HG02571 (cell line): ENCODE data around the gene ZBTB34.
"Not testable (repeated sequence)": the region's sequence is repeated elsewhere in the genome, so short reads cannot be mapped to it uniquely, and the experiment has no call there.

ENCODE experiments used
- ATAC-seq: cut with Tn5 transposase; IDR thresholded peaks from one replicate; pipeline ENCODE4 v1.9.1; 2021; ENCODE audit warnings: mild to moderate bottlenecking, moderate library complexity; ENCODE audit not compliant: unreplicated experiment

ZBTB34 gene, protein sequence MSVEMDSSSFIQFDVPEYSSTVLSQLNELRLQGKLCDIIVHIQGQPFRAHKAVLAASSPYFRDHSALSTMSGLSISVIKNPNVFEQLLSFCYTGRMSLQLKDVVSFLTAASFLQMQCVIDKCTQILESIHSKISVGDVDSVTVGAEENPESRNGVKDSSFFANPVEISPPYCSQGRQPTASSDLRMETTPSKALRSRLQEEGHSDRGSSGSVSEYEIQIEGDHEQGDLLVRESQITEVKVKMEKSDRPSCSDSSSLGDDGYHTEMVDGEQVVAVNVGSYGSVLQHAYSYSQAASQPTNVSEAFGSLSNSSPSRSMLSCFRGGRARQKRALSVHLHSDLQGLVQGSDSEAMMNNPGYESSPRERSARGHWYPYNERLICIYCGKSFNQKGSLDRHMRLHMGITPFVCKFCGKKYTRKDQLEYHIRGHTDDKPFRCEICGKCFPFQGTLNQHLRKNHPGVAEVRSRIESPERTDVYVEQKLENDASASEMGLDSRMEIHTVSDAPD

GRCh38 chr9:126860077-126860756 lies at the start of gene ZBTB34:
Gene ZBTB34 (plus strand): TSS chr9:126860639. CDS start chr9:126879400, 18,761 bp downstream.
- ATAC-seq = peak; percentile 51

- no peak for ATAC-seq
Observed at GRCh38 chr9:126813072-126813471, 47.4 kb upstream of the ZBTB34 start.

- ATAC-seq = no peak
Observed at GRCh38 chr9:126814091-126814490, 46.3 kb upstream of the ZBTB34 start.

GRCh38 chr9:126817615-126818014 lies 42.8 kb upstream of the ZBTB34 start:
- not testable (repeated sequence) for ATAC-seq

- ATAC-seq = no peak
Observed at GRCh38 chr9:126818482-126818881, 42.0 kb upstream of the ZBTB34 start.

GRCh38 chr9:126819482-126819881 lies 41.0 kb upstream of the ZBTB34 start:
- ATAC-seq = no peak

GRCh38 chr9:126822278-126822677 lies 38.2 kb upstream of the ZBTB34 start:
- ATAC-seq = no peak

DNA sequence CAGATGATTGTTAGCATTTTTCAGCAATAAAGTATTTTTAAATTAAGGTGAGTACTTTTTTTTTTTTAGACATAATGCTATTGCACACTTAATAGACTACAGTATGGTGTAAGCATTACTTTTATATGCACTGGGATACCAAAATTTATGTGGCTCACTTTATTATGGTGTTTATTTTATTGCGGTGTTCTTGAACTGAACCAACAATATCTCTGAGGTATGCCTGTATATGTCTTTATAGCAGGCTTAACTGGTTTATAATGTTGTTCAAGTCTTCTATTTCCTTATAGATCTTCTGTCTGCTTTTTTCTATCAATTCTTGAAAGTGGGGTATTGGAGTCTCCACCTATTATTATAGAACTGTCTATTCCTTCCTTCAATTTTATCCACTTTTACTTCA lies 37.6 kb upstream of the ZBTB34 start:
- ATAC-seq = no peak

- ATAC-seq = not testable (repeated sequence)
Observed at GRCh38 chr9:126824052-126824451, 36.4 kb upstream of the ZBTB34 start.

GRCh38 chr9:126827227-126827626 lies 33.2 kb upstream of the ZBTB34 start:
- no peak for ATAC-seq

GRCh38 chr9:126829035-126829434 lies 31.4 kb upstream of the ZBTB34 start:
- ATAC-seq = no peak

- no peak for ATAC-seq
Observed at GRCh38 chr9:126830827-126831226, 29.6 kb upstream of the ZBTB34 start.

- ATAC-seq = no peak
Observed at GRCh38 chr9:126832440-126832839, 28.0 kb upstream of the ZBTB34 start.

GRCh38 chr9:126833020-126833419 lies 27.4 kb upstream of the ZBTB34 start:
- no peak for ATAC-seq

GRCh38 chr9:126833710-126834345 lies 26.6 kb upstream of the ZBTB34 start:
- no peak for ATAC-seq

DNA sequence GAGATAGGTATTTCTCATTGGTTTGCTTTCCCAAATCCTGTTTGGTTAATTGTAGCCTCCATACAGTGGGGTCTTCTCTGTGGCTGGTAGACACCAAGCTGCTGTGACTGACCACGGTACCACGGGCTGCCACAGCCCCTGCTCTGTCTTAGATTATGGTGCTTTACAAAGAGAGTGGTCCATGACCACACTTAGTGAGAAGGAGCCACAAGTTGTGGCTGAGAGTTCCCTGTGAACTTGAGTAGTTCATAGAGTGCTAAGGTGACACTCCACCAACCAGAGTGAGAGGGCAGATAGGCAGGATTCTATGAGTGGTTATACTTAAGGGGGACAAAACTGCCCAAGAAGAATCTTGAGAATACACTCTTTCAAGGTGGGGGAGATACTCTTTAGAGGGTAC lies 25.8 kb upstream of the ZBTB34 start:
- ATAC-seq = no peak

- no peak for ATAC-seq
Observed at GRCh38 chr9:126836216-126836615, 24.2 kb upstream of the ZBTB34 start.

DNA sequence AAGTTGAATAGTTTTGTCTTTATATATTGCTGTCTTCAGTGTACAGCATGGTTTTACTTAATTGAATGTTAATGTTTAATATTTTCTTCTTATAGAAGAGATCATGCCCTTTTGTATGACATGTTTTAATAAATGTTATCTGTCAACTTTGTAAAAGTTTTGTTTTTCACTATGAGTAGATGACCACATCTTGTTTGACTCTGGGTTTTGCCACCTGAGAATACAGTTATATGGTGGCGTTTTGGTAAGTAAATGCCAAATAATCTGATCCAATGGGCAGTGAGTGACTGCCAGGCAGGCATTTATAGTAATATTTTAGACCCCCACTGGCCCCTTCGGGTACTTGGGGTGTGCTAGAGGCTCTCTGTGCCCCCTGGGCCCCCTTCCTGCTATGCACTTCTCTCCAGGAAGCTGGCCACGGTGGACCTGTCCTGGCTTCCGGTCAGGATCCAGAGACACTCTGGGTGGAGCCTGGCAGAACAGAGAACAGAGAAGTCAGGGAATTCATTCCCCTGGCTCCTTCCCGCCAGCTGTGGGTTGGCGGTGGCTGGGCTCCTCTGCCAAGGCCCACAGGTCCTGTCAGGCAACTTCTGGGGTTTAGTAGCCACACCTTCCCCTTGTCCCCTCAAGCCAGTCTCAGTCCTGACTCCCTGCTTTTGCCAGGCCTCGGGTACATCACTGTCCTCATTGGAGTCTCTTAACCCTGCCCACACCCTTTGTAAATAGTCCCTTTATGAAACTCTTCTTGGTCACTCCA lies 22.2 kb upstream of the ZBTB34 start:
- no peak for ATAC-seq

- no peak for ATAC-seq
Observed at GRCh38 chr9:126838895-126839294, 21.5 kb upstream of the ZBTB34 start.

DNA sequence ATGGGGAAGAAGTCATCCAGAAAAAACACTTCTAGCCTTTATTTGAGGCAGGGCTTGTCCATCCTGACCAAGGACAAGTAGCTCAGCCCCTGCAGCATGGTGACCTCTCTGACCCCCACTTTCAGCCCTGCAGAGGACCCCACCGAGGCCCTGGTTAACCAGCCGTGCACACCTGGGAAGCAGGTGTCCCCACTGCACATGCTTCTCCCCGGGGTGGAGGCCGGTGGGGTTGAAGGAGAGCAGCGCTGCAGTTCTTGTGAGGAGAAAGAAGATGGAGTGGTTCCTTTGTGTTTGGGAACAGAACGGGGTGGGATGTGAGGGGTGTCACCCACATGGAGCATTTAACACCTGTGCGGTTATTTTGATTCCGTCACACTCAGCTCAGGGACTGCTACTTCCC lies 21.1 kb upstream of the ZBTB34 start:
- no peak for ATAC-seq
